GM18499 (cell line): ENCODE results near the gene KIF19.
"Not testable (repeated sequence)": the region's sequence is repeated elsewhere in the genome, so short reads cannot be mapped to it uniquely, and the experiment has no call there.

Experiments used
- ATAC-seq: cut with Tn5 transposase; IDR thresholded peaks from one replicate; pipeline ENCODE4 v1.9.1; 2021; ENCODE audit warnings: moderate number of reproducible peaks; ENCODE audit not compliant: insufficient read depth, unreplicated experiment

The KIF19 gene

GRCh38 chr17:74325743-74326379 lies at the start of gene KIF19:
KIF19 (plus strand) TSS chr17:74326226; CDS start chr17:74326350, 124 bp downstream.
- ATAC-seq, result no peak

- ATAC-seq, result no peak
Observed at GRCh38 chr17:74276541-74277009, 49.5 kb upstream of the KIF19 start.

- no peak for ATAC-seq
Observed at GRCh38 chr17:74277935-74278334, 48.1 kb upstream of the KIF19 start.

- ATAC-seq, result not testable (repeated sequence)
Observed at GRCh38 chr17:74279617-74280016, 46.4 kb upstream of the KIF19 start.

GRCh38 chr17:74280093-74280513 lies 45.9 kb upstream of the KIF19 start:
- ATAC-seq, result no peak

GRCh38 chr17:74281799-74282198 lies 44.2 kb upstream of the KIF19 start:
- no peak for ATAC-seq

GRCh38 chr17:74282274-74282586 lies 43.8 kb upstream of the KIF19 start:
- not testable (repeated sequence) for ATAC-seq

GRCh38 chr17:74282587-74283370 lies 43.2 kb upstream of the KIF19 start:
- no peak for ATAC-seq

- no peak for ATAC-seq
Observed at GRCh38 chr17:74283371-74283673, 42.7 kb upstream of the KIF19 start.

GRCh38 chr17:74287031-74287602 lies 38.9 kb upstream of the KIF19 start:
- ATAC-seq, result no peak

GRCh38 chr17:74288785-74289184 lies 37.2 kb upstream of the KIF19 start:
- ATAC-seq, result no peak

- ATAC-seq, result no peak
Observed at GRCh38 chr17:74289688-74290087, 36.3 kb upstream of the KIF19 start.

GRCh38 chr17:74290340-74290739 lies 35.7 kb upstream of the KIF19 start:
- ATAC-seq, result no peak

GRCh38 chr17:74292495-74292894 lies 33.5 kb upstream of the KIF19 start:
- no peak for ATAC-seq

GRCh38 chr17:74295625-74296547 lies 30.1 kb upstream of the KIF19 start:
- no peak for ATAC-seq

GRCh38 chr17:74296548-74296936 lies 29.5 kb upstream of the KIF19 start:
- ATAC-seq, result no peak

- ATAC-seq, result no peak
Observed at GRCh38 chr17:74297941-74298340, 28.1 kb upstream of the KIF19 start.

- ATAC-seq, result no peak
Observed at GRCh38 chr17:74298778-74299177, 27.2 kb upstream of the KIF19 start.

- no peak for ATAC-seq
Observed at GRCh38 chr17:74299226-74300009, 26.6 kb upstream of the KIF19 start.

- no peak for ATAC-seq
Observed at GRCh38 chr17:74303305-74303704, 22.7 kb upstream of the KIF19 start.
